ENCODE data around the gene MREG. TPM values are rescaled to one million over a fixed set of nuclear protein-coding genes. Genes with fewer than 3 reads are reported as not detected.
A peak's percentile ranks its signal among the peaks of the same experiment; 100 is the strongest.

Gene MREG, protein sequence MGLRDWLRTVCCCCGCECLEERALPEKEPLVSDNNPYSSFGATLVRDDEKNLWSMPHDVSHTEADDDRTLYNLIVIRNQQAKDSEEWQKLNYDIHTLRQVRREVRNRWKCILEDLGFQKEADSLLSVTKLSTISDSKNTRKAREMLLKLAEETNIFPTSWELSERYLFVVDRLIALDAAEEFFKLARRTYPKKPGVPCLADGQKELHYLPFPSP
- 10.5 and 12.0 TPM in 2 replicates for total RNA-seq

DNA sequence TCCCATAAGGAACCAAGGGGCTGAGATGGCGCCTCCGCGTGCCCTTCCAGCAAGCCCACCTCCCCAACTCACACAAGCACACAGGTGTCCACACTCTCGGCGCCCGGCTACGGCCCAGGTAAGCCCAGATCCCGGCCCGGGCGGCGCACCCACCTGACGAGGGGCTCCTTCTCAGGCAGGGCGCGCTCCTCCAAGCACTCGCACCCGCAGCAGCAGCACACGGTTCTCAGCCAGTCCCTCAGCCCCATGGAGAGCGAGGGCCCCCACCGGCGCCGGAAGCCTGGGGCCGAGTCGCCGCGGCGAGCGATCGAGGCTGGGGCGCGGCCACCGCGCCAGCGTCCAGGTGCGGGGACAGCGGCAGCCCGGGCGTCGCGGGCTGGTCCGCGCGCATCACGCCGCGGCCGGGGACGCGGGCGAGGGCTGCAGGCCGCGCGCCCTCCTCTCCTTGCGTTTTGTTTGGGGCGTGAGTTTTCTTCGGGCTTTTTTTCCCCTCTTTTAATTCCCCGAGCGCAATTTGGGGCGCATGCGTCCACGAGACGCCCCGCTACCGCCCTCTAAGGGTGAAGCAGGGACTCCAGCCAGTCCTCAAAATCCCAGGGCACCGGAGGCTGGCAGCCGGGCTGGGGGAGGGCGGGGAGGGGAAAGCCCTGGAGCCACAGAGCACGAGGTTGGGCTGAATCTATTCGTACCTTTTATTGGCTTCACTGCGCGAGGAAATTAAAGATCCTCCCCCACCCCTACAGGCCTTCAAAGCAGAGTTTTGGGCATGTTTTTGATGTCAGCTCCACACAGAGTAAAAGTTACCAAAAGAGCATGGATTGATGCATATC lies at the start of gene MREG:
TSS of gene MREG (minus strand) at position 472 of the 830 bp plus-strand sequence. CDS start at position 248, 224 bp downstream.
- no peaks in the 10 kb centered on the region for H3K27me3 ChIP-seq (ENCODE audit: control insufficient read depth, insufficient read depth, low read length)
- H3K4me3 ChIP-seq (ENCODE audit: low read depth, low read length): peak within 1 kb of the TSS; percentile 71
- TF ChIP-seq, protein P1, sequence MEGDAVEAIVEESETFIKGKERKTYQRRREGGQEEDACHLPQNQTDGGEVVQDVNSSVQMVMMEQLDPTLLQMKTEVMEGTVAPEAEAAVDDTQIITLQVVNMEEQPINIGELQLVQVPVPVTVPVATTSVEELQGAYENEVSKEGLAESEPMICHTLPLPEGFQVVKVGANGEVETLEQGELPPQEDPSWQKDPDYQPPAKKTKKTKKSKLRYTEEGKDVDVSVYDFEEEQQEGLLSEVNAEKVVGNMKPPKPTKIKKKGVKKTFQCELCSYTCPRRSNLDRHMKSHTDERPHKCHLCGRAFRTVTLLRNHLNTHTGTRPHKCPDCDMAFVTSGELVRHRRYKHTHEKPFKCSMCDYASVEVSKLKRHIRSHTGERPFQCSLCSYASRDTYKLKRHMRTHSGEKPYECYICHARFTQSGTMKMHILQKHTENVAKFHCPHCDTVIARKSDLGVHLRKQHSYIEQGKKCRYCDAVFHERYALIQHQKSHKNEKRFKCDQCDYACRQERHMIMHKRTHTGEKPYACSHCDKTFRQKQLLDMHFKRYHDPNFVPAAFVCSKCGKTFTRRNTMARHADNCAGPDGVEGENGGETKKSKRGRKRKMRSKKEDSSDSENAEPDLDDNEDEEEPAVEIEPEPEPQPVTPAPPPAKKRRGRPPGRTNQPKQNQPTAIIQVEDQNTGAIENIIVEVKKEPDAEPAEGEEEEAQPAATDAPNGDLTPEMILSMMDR (IDR thresholded peaks at IDR 0.05; ENCODE audit: insufficient read depth, low read length, poor library complexity, severe bottlenecking): peak; percentile 89
- no peaks in the 10 kb centered on the region for H3K36me3 ChIP-seq (ENCODE audit: control insufficient read depth, insufficient read depth, low read length)
- DNase-seq (ENCODE audit: low read depth): peak; percentile 41

DNA sequence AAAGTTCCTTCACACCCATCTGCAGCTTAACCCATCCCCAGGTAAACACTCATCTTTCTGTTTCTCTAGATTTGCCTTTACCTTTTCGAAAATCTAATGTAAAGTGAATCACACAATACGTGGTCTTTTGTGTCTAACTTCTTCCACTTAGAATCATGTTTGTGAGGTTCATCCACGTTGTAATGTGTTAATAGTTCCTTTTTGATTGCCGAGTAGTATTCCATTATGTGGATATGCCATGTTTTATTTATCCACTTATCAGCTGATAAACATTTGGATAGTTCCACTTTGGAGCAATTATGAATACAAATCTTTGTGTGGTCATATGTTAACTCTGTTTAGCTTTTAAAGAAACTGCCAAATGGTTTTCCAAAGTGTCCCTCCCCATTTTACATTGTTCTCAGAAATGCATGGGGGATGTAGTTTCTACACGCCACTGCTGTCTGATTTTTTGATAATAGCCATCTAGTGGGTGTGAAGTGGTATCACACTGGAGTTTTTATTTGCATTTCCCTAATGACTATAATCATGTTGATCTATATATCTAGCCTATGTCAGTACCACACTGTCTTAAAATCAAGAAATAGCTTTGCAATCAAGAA lies 46.0 kb upstream of the MREG start:
- H3K27me3 ChIP-seq (ENCODE audit: control insufficient read depth, insufficient read depth, low read length): no peaks in the 10 kb centered on the region
- TF ChIP-seq, protein P1 (IDR thresholded peaks at IDR 0.05; ENCODE audit: insufficient read depth, low read length, poor library complexity, severe bottlenecking): peak; percentile 15
- H3K4me3 ChIP-seq (ENCODE audit: low read depth, low read length): no peak overlapping the region
- DNase-seq (ENCODE audit: low read depth): no peak
- H3K36me3 ChIP-seq (ENCODE audit: control insufficient read depth, insufficient read depth, low read length): no peaks in the 10 kb centered on the region

DNA sequence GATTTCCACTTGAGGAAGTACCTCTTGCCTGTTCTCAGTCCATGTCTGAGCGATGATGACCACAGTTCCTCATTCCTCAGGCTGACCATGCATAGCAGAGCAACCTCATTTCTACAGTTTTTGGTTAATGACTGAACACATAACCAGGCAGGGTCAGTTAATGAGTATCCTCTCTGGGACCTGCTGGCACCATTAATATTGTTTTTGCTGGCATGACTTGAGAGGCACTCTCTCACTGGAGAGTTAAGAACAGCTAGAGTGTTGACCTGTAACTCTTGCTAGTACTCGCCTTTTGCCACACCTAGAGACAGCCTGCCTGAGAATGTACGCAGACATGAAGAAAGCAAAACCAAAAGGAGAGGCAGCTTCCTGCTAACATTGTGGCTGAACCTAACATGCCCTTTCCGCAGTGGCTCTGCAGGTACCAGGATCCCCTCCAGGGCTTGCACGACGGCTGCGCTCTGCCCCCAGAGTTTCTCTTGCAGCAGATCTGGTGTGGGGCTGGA lies 44.4 kb upstream of the MREG start:
- H3K4me3 ChIP-seq (ENCODE audit: low read depth, low read length): no peak overlapping the region
- H3K27me3 ChIP-seq (ENCODE audit: control insufficient read depth, insufficient read depth, low read length): no peaks in the 10 kb centered on the region
- peak; percentile 99 for DNase-seq (ENCODE audit: low read depth)
- TF ChIP-seq, protein P1 (IDR thresholded peaks at IDR 0.05; ENCODE audit: insufficient read depth, low read length, poor library complexity, severe bottlenecking): no peak
- no peaks in the 10 kb centered on the region for H3K36me3 ChIP-seq (ENCODE audit: control insufficient read depth, insufficient read depth, low read length)

DNA sequence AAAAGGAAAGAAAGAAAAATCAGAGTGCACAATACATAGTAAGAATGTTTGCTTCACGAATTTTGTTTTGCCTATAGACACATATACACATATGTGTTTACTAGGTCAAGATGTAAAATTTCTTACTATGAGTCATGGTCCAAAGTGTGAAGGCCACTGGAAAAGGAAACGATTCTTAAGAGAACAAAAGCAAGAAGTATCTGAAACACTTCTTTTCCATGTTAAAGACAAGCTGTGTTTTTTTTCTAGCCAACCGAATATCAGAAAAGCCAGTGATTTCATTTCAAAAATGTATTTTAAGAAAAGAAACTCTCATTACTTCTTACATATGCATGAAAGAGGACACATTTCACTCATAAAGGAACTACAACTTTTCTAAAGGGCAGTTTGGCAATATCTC lies 43.4 kb upstream of the MREG start:
- DNase-seq (ENCODE audit: low read depth): no peak
- no peaks in the 10 kb centered on the region for H3K27me3 ChIP-seq (ENCODE audit: control insufficient read depth, insufficient read depth, low read length)
- TF ChIP-seq, protein P1 (IDR thresholded peaks at IDR 0.05; ENCODE audit: insufficient read depth, low read length, poor library complexity, severe bottlenecking): no peak
- no peak overlapping the region for H3K4me3 ChIP-seq (ENCODE audit: low read depth, low read length)
- H3K36me3 ChIP-seq (ENCODE audit: control insufficient read depth, insufficient read depth, low read length): no peaks in the 10 kb centered on the region

DNA sequence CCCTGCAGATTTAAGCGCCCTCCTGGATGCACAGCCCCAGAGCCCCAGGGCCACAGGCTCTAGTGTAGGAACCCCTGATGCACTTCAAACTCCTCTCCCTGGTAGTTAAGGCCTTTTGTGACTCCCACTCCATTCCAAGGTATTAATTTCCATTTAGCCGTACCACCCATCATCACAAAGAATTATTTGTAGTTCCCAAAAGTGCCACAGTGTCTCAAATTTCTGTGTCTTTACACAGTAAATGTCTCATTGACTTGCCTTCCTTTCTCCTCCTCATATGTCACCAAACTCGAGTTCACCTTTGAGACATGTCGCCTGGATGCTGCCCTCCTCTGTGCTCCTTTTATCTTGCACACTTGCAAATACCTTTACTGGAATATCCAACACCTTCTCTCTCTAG lies 42.3 kb upstream of the MREG start:
- DNase-seq (ENCODE audit: low read depth): no peak
- no peak overlapping the region for H3K4me3 ChIP-seq (ENCODE audit: low read depth, low read length)
- no peaks in the 10 kb centered on the region for H3K36me3 ChIP-seq (ENCODE audit: control insufficient read depth, insufficient read depth, low read length)
- TF ChIP-seq, protein P1 (IDR thresholded peaks at IDR 0.05; ENCODE audit: insufficient read depth, low read length, poor library complexity, severe bottlenecking): no peak
- H3K27me3 ChIP-seq (ENCODE audit: control insufficient read depth, insufficient read depth, low read length): no peaks in the 10 kb centered on the region

All from kidney epithelial cell (primary cell).